Central memory CD8-positive, alpha-beta T cell (primary cell): ENCODE results near the gene SELENOO.

Experiments
- ATAC-seq: fragments of 150-1000 bp; cut with Tn5 transposase; replicated peaks from 2 replicates; pipeline ENCODE4 v1.10.0; 2022; ENCODE audit warnings: mild to moderate bottlenecking, moderate FRiP score, moderate number of reproducible peaks; ENCODE audit not compliant: poor library complexity, severe bottlenecking; ENCODE audit errors: extremely low read depth
- DNase-seq, 2 donors: peaks; one replicate each; pipeline ENCODE4 v3.0.0; 2021; ENCODE audit warnings: low spot score in 2 of 2
- H3K27ac Mint-ChIP-seq: one replicate; pipeline ENCODE4 v1.8.0; 2022; ENCODE audit warnings: low read depth, mild to moderate bottlenecking, moderate library complexity, mixed read lengths
- H3K27me3 Mint-ChIP-seq: one replicate; pipeline ENCODE4 v1.8.0; 2022; ENCODE audit warnings: mixed read lengths
- H3K36me3 Mint-ChIP-seq: one replicate; pipeline ENCODE4 v1.8.0; 2022; ENCODE audit warnings: mild to moderate bottlenecking, moderate library complexity, mixed read lengths; ENCODE audit not compliant: insufficient read depth
- H3K4me1 Mint-ChIP-seq: one replicate; pipeline ENCODE4 v1.8.0; 2022; ENCODE audit warnings: mixed read lengths
- H3K4me3 Mint-ChIP-seq: one replicate; pipeline ENCODE4 v1.8.0; 2022; ENCODE audit warnings: mild to moderate bottlenecking, moderate library complexity, mixed read lengths
- H3K9me3 Mint-ChIP-seq: one replicate; pipeline ENCODE4 v1.8.0; 2022; ENCODE audit warnings: mixed read lengths

Gene SELENOO

DNA sequence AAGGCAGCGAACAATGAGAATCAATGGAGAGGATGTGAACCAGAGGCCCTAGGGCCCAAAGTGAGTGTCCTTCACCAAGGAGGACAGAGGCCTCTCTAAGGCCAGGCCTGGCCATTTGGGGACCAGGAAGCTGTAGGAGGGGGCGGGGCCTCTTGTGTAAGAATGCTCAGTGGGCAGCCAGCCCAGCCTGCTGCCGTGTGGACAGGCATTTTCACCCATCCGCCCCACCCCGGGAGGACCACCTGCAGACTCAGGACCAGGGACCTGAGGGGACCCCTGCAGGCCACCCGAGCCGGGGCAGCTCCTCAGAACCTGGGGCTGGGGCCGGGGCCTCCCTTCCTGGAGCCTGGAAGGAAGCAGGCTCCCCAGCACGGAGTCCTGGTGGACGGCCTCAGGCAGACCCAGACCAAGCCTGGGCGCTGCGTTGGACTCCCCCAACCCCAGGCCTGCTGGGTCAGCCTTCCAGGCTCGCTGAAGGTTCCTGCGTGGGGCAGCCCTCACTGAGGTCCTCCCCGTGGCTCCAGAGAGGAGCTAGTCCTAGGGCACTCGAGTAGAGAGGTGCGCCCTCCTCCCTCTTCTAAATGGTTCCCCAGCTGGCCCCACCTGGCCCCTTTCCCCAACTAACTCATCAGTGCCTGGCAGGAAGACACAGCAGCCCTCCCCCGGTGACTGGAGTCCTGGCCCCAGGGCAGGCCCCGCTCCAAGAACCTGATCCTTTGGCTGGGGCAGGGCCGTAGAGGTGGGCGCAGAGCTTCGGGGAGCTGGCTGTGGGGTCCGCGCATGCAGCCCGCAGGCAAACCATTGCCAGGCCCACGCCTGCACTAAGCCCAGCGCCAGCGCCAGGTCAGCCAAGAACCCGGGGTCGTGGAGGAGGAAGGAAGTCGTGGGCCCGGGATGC is 16.6 kb upstream of the SELENOO start:
- no peak for DNase-seq
- no peaks in the 10 kb centered on the region for H3K9me3 Mint-ChIP-seq
- peaks cover 31% of the 10 kb centered on the region for H3K4me1 Mint-ChIP-seq
- H3K36me3 Mint-ChIP-seq, result peaks cover 10% of the 10 kb centered on the region
- peak overlapping the region; percentile 54 for H3K27ac Mint-ChIP-seq
- no peak for ATAC-seq
- H3K4me3 Mint-ChIP-seq, result peak overlapping the region; percentile 55
- H3K27me3 Mint-ChIP-seq, result peaks cover 9% of the 10 kb centered on the region

DNA sequence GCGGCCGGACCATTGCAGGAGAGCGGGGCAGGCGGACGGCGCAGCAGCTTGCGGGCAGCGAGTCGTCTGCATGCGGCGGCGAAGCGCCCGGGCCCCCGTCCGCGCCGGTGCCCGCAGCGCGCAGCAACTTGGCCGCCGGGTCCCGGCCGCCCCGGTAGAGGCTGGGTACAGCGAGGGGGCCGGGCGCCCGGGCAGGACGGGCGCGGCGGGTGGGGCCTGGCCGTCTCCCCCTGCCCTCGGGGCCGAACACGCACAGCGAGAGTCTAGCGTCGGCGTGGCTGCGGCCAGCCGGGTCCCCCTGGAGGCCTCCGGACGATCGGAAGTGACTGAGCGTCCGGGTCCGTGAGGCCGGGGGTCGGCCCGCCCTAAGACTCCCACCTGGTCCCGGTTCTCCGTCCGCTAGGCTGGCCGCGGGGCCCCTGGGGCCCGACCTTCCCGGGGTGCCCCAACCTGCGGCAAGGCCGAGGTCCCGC is 15.9 kb upstream of the SELENOO start:
- Mint-ChIP-seq H3K27me3 (peaks cover 3% of the 10 kb centered on the region), H3K4me3 (peak overlapping the region; percentile 93), H3K9me3 (no peaks in the 10 kb centered on the region), H3K36me3 (peaks cover 12% of the 10 kb centered on the region), H3K4me1 (peaks cover 32% of the 10 kb centered on the region), H3K27ac (peak overlapping the region; percentile 71)
- DNase-seq (no peak), ATAC-seq (no peak)

DNA sequence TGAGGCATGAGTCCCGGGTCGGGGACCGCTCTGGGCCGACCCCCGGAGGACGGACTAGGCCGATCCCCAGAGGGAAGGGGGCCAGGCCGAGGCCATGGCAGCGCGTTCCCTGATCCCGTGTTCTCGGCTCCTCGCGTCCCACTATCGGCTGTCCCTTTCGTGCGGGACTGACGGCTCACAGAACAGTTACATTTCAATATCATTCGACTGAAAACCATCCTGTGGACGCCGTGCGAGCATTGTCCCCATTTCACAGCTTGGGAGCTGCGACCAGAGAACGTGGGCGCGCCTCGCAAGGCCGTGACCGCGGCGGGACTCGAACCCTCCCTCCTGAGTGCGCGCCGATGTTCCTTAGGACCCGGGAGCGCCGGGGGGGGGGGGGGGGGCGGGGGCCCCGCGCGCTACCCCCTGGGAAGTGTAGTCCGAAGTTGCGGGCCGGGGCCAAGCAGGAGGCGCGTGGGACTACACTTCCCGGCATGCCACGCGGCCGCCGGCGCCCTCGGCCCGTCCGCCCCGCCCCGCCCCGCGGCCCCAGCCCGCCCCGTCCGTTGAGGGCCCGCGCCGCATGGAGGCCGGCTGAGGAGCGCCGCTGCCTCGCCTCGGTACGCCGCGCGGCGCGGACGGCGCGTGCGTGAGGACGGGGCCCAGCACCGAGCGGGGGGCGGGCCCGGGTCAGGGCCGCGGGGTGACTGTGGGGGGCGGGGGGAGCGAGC is 15.3 kb upstream of the SELENOO start, which contains the start of gene TRABD:
TRABD (plus strand) TSS at position 539 of the 713 bp plus-strand sequence. CDS start 7,148 bp downstream, outside the sequence.
- ATAC-seq (peak; percentile 74), DNase-seq (peak; percentile 67 to 77)
- H3K9me3 Mint-ChIP-seq, result no peaks in the 10 kb centered on the region
- H3K4me3 Mint-ChIP-seq, result peak within 1 kb of the TSS; percentile 93
- H3K36me3 Mint-ChIP-seq, result peaks cover 16% of the 10 kb centered on the region
- H3K27me3 Mint-ChIP-seq, result no peaks in the 10 kb centered on the region
- peaks cover 29% of the 10 kb centered on the region for H3K4me1 Mint-ChIP-seq
- H3K27ac Mint-ChIP-seq, result peak within 1 kb of the TSS; percentile 96

DNA sequence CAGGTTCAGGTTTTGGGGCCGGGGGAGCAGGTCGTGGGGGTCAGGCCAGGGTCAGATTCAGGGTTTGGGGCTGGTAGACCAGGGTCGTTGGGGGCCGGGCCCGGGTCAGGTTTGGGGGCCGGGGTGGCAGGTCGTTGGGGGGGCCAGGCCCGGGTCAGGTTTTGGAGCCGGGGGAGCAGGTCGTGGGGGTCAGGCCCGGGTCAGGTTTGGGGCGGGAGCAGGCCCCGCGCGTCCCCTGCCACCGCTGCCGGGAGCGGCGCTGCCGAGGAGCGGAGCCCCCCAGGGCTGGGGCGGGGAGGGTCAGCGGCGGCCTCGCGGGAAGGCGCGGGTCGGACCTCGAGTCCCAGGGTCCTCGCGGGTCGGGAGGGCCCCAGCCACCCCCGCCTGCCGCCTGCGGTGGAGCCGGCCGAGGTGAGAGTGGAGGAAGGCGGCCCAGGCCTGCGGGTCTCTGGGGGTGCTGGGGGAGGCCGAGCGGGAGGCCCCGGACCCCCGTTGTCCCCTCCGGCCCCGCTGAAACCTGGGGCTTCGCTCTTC is 14.6 kb upstream of the SELENOO start:
- peak overlapping the region; percentile 96 for H3K27ac Mint-ChIP-seq
- DNase-seq (no peak), ATAC-seq (no peak)
- H3K27me3 Mint-ChIP-seq, result no peaks in the 10 kb centered on the region
- no peaks in the 10 kb centered on the region for H3K9me3 Mint-ChIP-seq
- H3K4me1 Mint-ChIP-seq, result peaks cover 32% of the 10 kb centered on the region
- H3K36me3 Mint-ChIP-seq, result peaks cover 23% of the 10 kb centered on the region
- peak overlapping the region; percentile 93 for H3K4me3 Mint-ChIP-seq

DNA sequence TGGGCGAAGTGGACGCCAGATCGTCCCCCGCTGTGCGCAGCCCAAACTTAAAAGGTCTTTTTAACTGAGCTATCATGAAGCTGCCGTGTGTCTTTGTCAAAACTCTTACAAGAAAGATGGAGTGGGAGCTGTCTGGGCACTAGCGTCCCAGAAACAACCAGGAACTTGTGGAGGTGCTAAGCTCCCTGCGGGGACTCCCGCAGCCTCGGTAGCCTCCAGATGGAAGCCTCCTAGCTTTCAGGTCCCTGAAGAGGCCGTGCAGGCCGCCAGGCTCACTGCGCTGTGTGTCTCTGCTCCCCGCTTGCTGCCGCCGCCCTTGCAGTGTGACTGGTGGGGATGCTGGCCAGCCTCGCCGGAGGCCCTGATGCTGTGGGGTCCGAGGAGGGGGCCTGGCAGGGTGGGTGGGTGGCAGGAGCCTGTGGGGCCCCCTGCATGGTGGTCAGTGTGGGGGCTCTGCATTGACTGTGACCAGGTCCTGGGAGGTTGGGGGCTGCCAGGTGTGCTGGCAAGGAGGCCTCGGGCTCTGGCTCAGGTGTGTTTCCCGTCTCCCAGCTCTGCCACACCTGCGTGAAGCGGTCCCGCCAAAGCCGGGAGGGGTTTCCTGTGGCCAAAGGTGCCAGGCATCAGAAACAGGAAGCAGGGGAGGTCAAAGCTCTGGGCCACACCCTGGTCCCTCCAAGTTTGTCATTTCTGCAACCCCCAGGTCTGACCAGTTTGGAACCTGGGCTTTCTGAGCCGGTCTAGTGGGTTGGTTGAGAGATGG is 13.9 kb upstream of the SELENOO start:
- ATAC-seq, result no peak
- H3K27ac Mint-ChIP-seq, result peak overlapping the region; percentile 96
- peaks cover 39% of the 10 kb centered on the region for H3K4me1 Mint-ChIP-seq
- H3K4me3 Mint-ChIP-seq, result peak overlapping the region; percentile 93
- no peak for DNase-seq
- H3K27me3 Mint-ChIP-seq, result no peaks in the 10 kb centered on the region
- peaks cover 28% of the 10 kb centered on the region for H3K36me3 Mint-ChIP-seq
- no peaks in the 10 kb centered on the region for H3K9me3 Mint-ChIP-seq

DNA sequence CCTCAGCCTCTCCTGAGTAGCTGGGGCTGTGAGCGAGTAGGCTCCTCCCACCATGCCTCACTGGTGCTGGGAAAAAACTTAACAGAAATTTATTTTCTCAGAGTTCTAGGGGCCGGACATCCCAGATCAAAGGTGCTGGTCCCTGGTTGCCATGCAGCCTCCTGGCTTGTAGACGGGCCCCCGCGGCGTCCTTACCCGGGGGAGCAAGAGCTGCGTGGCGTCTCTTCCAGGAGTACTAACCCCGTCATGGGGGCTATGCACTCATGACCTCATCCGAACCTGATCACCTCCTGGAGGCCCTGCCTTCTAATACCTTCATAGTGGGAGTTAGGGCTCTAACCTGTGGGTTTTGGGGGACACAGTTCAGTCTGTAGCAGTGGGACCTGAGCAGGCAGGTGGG is 12.5 kb upstream of the SELENOO start:
- ATAC-seq, result no peak
- H3K27ac Mint-ChIP-seq, result no peak overlapping the region
- no peaks in the 10 kb centered on the region for H3K9me3 Mint-ChIP-seq
- peaks cover 35% of the 10 kb centered on the region for H3K36me3 Mint-ChIP-seq
- DNase-seq, result no peak
- H3K4me1 Mint-ChIP-seq, result peaks cover 48% of the 10 kb centered on the region
- H3K27me3 Mint-ChIP-seq, result no peaks in the 10 kb centered on the region
- no peak overlapping the region for H3K4me3 Mint-ChIP-seq

DNA sequence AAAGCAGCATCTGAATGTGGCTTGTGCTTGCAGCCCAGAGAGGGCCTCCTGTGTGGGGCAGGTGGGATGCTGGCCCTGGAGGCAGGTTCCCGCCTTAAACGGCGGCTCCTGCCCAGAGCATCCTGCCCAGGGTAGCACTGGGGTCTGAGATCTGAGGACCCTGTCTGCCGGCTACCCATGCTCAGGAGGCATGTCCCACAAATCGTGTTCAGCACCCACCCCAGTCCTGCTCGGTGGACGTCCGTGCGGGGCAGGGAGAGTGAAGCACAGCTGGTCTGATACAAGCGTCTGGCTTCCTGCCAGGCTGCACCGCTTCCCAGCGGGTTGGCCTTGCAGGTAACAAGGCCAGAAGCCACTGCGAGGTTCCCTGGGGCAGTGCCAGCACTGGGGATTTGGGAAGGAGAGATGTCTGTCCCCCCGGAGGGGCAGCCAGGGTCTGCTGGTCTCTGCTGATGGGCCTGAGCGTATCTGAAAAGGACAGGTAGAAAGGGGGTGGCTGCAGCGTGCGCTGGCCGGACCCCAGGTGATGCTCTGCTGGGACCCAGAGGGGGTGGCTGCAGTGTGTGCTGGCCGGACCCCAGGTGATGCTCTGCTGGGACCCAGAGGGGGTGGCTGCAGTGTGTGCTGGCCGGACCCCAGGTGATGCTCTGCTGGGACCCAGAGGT is 11.5 kb upstream of the SELENOO start:
- Mint-ChIP-seq H3K4me3 (peak overlapping the region; percentile 89), H3K27ac (peak overlapping the region; percentile 97)
- ATAC-seq, result no peak

DNA sequence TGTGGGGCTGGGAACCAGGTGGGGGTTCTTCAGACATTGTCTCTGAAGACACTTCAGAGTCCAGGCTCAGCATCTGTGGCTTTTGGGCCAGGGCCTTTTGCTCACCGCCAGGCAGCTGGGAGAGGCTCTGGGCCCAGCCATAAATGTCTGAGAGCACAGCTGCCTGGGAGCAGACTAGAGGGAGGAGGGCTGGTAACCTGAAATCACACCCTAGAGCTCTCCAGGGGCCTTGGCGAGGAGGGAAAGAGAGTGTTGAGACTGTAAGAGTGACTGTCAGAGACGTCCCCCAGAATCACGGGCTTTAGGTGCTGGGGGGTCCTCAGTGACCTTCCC is 11.0 kb upstream of the SELENOO start:
- ATAC-seq (no peak), DNase-seq (no peak)
- peaks cover 44% of the 10 kb centered on the region for H3K4me1 Mint-ChIP-seq
- H3K4me3 Mint-ChIP-seq, result peak overlapping the region; percentile 89
- H3K9me3 Mint-ChIP-seq, result no peaks in the 10 kb centered on the region
- peaks cover 35% of the 10 kb centered on the region for H3K36me3 Mint-ChIP-seq
- no peaks in the 10 kb centered on the region for H3K27me3 Mint-ChIP-seq
- peak overlapping the region; percentile 97 for H3K27ac Mint-ChIP-seq

More for the DNA sequence above, 11.5 kb upstream of the SELENOO start:
- Mint-ChIP-seq H3K36me3 (peaks cover 35% of the 10 kb centered on the region), H3K4me1 (peaks cover 48% of the 10 kb centered on the region), H3K27me3 (no peaks in the 10 kb centered on the region), H3K9me3 (no peaks in the 10 kb centered on the region)
- DNase-seq, result no peak

DNA sequence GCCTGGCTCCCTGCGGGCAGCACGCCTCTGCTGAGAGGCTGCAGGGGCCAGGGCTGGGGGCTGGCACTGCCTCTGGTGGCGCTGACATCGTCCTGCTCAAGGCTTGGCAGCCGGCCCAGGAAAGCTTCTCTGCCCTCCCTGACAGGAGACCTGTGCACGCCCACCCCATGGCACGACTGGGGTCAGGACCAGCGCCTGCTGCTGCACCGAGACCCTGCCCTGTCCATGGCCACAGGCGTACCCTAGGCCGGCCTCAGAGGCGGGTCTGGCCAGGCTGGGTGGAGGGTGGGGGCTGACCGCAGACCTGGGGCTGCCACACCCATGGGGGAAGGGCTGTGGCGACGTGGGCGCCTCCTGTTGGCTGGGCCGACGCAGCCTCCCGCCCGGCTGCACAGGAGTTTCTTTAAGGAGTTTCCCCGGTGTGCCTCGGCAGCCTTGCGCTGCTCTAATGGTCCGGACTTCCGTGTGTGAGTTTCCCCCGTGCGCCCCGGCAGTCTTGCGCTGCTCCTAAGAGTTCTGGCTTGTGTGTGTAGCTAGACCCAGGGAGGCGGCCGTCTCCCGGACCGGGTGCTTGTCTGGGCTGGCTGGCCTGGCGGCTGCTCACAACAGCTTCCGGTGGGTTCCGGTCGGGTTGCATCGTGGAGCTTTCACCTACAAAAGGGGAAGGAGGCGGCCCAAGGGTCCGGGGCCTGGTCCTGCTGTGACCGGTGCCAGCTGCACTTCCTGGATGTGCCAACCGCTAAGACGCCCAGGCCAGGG is 10.4 kb upstream of the SELENOO start:
- ATAC-seq (peak; percentile 38), DNase-seq (peak; percentile 70 to 80)
- H3K27ac Mint-ChIP-seq, result peak overlapping the region; percentile 97
- H3K4me1 Mint-ChIP-seq, result peaks cover 43% of the 10 kb centered on the region
- no peaks in the 10 kb centered on the region for H3K27me3 Mint-ChIP-seq
- H3K36me3 Mint-ChIP-seq, result peaks cover 36% of the 10 kb centered on the region
- no peaks in the 10 kb centered on the region for H3K9me3 Mint-ChIP-seq
- H3K4me3 Mint-ChIP-seq, result peak overlapping the region; percentile 89

DNA sequence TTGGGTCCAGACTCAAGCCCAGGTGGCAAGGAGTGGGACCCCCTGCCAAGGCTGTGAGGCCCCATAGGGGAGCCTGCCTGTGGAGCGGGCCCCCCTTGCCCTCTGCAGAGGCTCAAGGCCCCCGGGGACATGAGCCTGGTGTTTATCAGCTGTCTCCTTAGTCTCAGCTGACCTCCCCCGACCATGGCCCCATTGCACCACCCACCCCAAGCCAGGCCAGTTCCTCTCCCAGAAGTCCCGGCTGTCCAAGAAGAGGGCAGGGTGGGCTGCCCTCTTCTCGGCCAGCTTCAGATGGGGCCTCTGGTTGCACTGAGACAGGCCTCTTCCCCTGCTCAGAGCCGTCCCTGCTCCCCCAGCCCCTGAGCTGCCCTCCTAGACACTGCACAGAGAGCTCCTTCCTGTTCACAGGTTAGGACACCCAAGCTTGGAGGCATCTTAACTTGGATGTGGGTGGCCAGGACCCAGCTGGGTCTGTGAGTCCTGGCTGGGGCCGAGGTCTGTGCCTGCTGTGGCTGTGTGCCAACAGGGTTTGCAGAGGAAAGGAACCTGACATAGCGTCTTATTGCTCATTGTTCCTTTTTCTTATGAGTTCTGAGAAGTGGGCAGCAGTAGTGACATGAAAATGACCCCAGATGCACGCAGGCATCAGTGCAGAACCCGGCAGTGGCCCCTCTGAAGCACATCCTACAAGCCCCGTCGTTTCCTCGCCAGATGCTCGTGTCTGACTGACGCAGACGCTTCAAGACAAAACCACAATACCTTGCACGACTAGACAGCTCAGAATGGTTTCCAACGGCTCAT is 9.7 kb upstream of the SELENOO start:
- Mint-ChIP-seq H3K4me3 (peak overlapping the region; percentile 89), H3K27ac (peak overlapping the region; percentile 97), H3K27me3 (no peaks in the 10 kb centered on the region), H3K9me3 (no peaks in the 10 kb centered on the region), H3K4me1 (peaks cover 43% of the 10 kb centered on the region), H3K36me3 (peaks cover 37% of the 10 kb centered on the region)
- DNase-seq, result peak; percentile 63 to 82
- peak; percentile 79 for ATAC-seq
